Liver (tissue), 9 donors: ENCODE results near the gene DIPK1B. TPM values are rescaled to one million over a fixed set of nuclear protein-coding genes. Genes with fewer than 3 reads are reported as not detected.

Source experiments
- DNase-seq: peaks from one replicate; pipeline ENCODE4 v3.0.0-alpha.2; 2017; ENCODE audit warnings: low spot score
- H3K27ac ChIP-seq, 2 donors: one replicate each; pipeline ENCODE4 v1.7.0; 2013; ENCODE audit warnings: inconsistent platforms in 2 of 2, low read length in 2 of 2, control low read depth in 1 of 2, low read depth in 1 of 2, mild to moderate bottlenecking in 1 of 2
- H3K27me3 ChIP-seq, 4 donors: one replicate each; pipeline versions ENCODE4 v1.6.1 to v1.7.0; 2013; ENCODE audit warnings: low read length in 3 of 4, inconsistent platforms in 1 of 4, mild to moderate bottlenecking in 1 of 4, moderate library complexity in 1 of 4; ENCODE audit not compliant: control insufficient read depth in 4 of 4, insufficient read depth in 4 of 4
- H3K36me3 ChIP-seq, 4 donors: one replicate each; pipeline versions ENCODE4 v1.6.1 to v1.7.0; 2013; ENCODE audit warnings: low read length in 3 of 4, mild to moderate bottlenecking in 3 of 4, low read depth in 1 of 4, moderate library complexity in 1 of 4; ENCODE audit not compliant: control insufficient read depth in 4 of 4, insufficient read depth in 3 of 4
- H3K4me1 ChIP-seq, 4 donors: one replicate each; pipeline versions ENCODE4 v1.6.1 to v1.7.0; 2013; ENCODE audit warnings: low read length in 3 of 4, mild to moderate bottlenecking in 3 of 4, moderate library complexity in 1 of 4; ENCODE audit not compliant: control insufficient read depth in 4 of 4, insufficient read depth in 4 of 4
- H3K4me3 ChIP-seq, 3 donors: one replicate each; pipeline versions ENCODE4 v1.6.1 to v1.7.0; 2013; ENCODE audit warnings: low read length in 3 of 3, control low read depth in 1 of 3, low read depth in 1 of 3, mild to moderate bottlenecking in 1 of 3
- H3K9ac ChIP-seq, 2 donors: one replicate each; pipeline ENCODE4 v1.7.0; 2013; ENCODE audit warnings: low read length in 2 of 2, mild to moderate bottlenecking in 2 of 2, moderate library complexity in 2 of 2, control low read depth in 1 of 2, low read depth in 1 of 2
- H3K9me3 ChIP-seq, 4 donors: one replicate each; pipeline versions ENCODE4 v1.6.1 to v1.7.0; 2013; ENCODE audit warnings: low read length in 3 of 4; ENCODE audit not compliant: control insufficient read depth in 4 of 4
- EGR1 ChIP-seq, 2 donors: IDR thresholded peaks; 2 replicates each; pipeline ENCODE4 v1.6.1; 2016 to 2018; ENCODE audit warnings: antibody characterized with exemption in 2 of 2, low read depth in 2 of 2
- FOXA1 ChIP-seq: IDR thresholded peaks from 2 replicates; pipeline ENCODE4 v1.6.1; 2016; ENCODE audit warnings: antibody characterized with exemption
- FOXA2 ChIP-seq: IDR thresholded peaks from 2 replicates; pipeline ENCODE4 v1.6.1; 2016; ENCODE audit warnings: antibody characterized with exemption
- GABPA ChIP-seq, 2 donors: IDR thresholded peaks in 1 of 2; conservative IDR thresholded peaks in 1 of 2; 2 replicates each; pipeline ENCODE4 v1.6.1; 2016; ENCODE audit warnings: antibody characterized with exemption in 2 of 2, mild to moderate bottlenecking in 1 of 2, moderate library complexity in 1 of 2
- HNF4A ChIP-seq, 2 donors: conservative IDR thresholded peaks; 2 replicates each; pipeline ENCODE4 v1.6.1; 2016; ENCODE audit warnings: antibody characterized with exemption in 2 of 2, mild to moderate bottlenecking in 2 of 2
- HNF4G ChIP-seq: IDR thresholded peaks from 2 replicates; pipeline ENCODE4 v1.6.1; 2016; ENCODE audit warnings: antibody characterized with exemption
- JUND ChIP-seq, 2 donors: IDR thresholded peaks; 2 replicates each; pipeline ENCODE4 v1.6.1; 2016; ENCODE audit warnings: antibody characterized with exemption in 2 of 2
- NR2F2 ChIP-seq: IDR thresholded peaks from 2 replicates; pipeline ENCODE4 v1.6.1; 2016; ENCODE audit warnings: antibody characterized with exemption
- RAD21 ChIP-seq, 2 donors: IDR thresholded peaks; 2 replicates each; pipeline ENCODE4 v1.6.1; 2016; ENCODE audit warnings: antibody characterized with exemption in 2 of 2, mild to moderate bottlenecking in 2 of 2
- RXRA ChIP-seq, 2 donors: IDR thresholded peaks; 2 replicates each; pipeline ENCODE4 v1.6.1; 2017 to 2018; ENCODE audit warnings: antibody characterized with exemption in 2 of 2, mild to moderate bottlenecking in 1 of 2
- SP1 ChIP-seq: IDR thresholded peaks from 2 replicates; pipeline ENCODE4 v1.6.1; 2018; ENCODE audit warnings: antibody characterized with exemption, mild to moderate bottlenecking
- TAF1 ChIP-seq: conservative IDR thresholded peaks from 2 replicates; pipeline ENCODE4 v1.6.1; 2016; ENCODE audit warnings: antibody characterized with exemption, mild to moderate bottlenecking
- YY1 ChIP-seq: IDR thresholded peaks from 2 replicates; pipeline ENCODE4 v1.6.1; 2016; ENCODE audit warnings: antibody characterized with exemption, mild to moderate bottlenecking
- WGBS: extraction: QIAGEN DNeasy Blood & Tissue Kit; methylation state at CpG from one replicate; pipeline ENCODE4 v1.1.7; 2013; 5-methylcytosine and 5-hydroxymethylcytosine counted together
- polyA plus RNA-seq, 2 donors: library from polyadenylated mRNA; stranded (reverse) in 1 of 2; unstranded in 1 of 2; fragments of 200-250 nt in 1 of 2; fragments of >200 nt in 1 of 2; fragmentation: Nextera tagmentation in 1 of 2; extraction: Ambion mirVana in 1 of 2; gene quantifications; one replicate each; pipeline versions ENCODE4 v1.2.1 to v1.2.3, GENCODE V29; 2013 to 2015
- total RNA-seq, 2 donors: library from RNA; depleted of rRNA; stranded (reverse); fragments of >200 nt; gene quantifications; one replicate each; pipeline ENCODE4 v1.2.3, GENCODE V29; 2014
- TF ChIP-seq, protein P1 (sequence below): fragments of 150-350 bp; IDR thresholded peaks from 2 replicates; pipeline ENCODE4 v1.5.1; 2017; ENCODE audit warnings: improper control_type of control experiment, low read depth, low read length; ENCODE audit not compliant: missing input control
- TF ChIP-seq, protein P2 (sequence below): IDR thresholded peaks from 2 replicates; pipeline ENCODE4 v1.6.1; 2016; ENCODE audit warnings: antibody characterized with exemption, mild to moderate bottlenecking
- TF ChIP-seq, protein P3 (sequence below): IDR thresholded peaks from 2 replicates; pipeline ENCODE4 v1.6.1; 2016; ENCODE audit warnings: antibody characterized with exemption
- TF ChIP-seq, protein P4 (sequence below): IDR thresholded peaks from 2 replicates; pipeline ENCODE4 v1.6.1; 2016; ENCODE audit warnings: antibody characterized with exemption
- TF ChIP-seq, protein P5 (sequence below): IDR thresholded peaks from 2 replicates; pipeline ENCODE4 v1.6.1; 2016; ENCODE audit warnings: antibody characterized with exemption
- donor health status: healthy.
- donor health status: healthy.
- donor health status: healthy.
- donor health status: healthy.
- donor health status: healthy.

DIPK1B gene
- total RNA-seq (10 to 100 TPM in 1 of 2 donors, 1 to 10 TPM in 1; 6.4 to 19.7 TPM), polyA plus RNA-seq (1 to 10 TPM; 2.3 to 4.1 TPM)

DNA sequence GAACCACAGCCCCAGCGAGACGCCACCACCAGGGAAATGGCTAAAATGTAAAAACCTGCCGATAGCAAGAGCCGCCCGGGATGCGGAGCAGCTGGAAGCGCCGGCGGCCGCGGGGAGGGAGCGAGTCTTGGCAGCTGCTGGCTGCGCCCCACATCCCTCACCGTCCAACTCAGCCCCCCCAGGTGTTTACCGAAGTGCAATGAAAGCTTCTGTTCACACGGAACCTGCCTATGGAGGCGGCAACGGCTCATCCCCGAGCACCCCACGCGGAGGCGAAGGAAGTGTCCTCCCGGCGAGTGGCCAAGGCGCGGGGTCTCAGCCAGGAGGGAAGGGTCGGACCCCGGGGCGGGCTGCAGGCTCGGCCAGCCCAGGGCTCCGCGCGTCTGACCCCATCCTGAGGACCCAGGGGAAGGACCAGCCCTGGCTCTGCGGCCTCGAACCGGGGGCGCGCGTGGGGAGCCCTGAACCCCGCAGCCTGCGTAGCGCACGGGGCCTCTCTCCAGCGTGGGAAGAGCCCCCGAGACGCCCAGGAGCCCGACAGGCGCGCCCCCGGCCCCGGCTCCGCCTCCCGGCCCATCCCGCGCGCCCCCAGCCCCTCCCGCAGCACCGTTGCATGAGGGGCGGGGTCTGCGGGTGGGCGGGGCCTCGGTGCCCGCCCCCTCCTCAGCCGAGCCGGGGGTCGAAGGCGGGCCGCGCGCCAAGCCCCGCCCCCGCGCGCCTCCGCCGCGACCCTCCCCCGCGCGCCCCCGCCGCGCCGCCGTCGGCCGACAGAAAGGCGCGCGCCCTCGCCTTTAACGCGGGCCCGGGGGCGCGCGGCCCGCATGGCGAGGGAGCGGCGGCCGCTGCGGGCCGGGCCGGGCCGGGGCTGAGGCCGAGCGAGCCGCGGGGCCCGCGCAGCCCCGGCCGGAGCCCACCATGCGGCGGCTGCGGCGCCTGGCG, at the start of gene DIPK1B:
Gene DIPK1B, plus strand, starts transcription at position 822 of the 939 bp plus-strand sequence. Its CDS starts 94 bp downstream, at position 916.
- Histone ChIP-seq H3K9me3 (no peaks in the 10 kb centered on the region), H3K27ac (peak within 1 kb of the TSS; percentile 31 to 46), H3K4me1 (peaks cover 4 to 17% (median 13%) of the 10 kb centered on the region in 4 donors), H3K9ac (no peak within 1 kb of the TSS), H3K36me3 (no peaks in the 10 kb centered on the region), H3K4me3 (peak within 1 kb of the TSS in 2 of 3 donors; percentile 38 to 67), H3K27me3 (no peaks in the 10 kb centered on the region)
- 8% methylated on average over 119 of the region's 119 CpGs for WGBS
- no peak for TF ChIP-seq YY1
- no peak for TF ChIP-seq RAD21 (IDR thresholded peaks at IDR 0.05)
- TF ChIP-seq, protein P1, sequence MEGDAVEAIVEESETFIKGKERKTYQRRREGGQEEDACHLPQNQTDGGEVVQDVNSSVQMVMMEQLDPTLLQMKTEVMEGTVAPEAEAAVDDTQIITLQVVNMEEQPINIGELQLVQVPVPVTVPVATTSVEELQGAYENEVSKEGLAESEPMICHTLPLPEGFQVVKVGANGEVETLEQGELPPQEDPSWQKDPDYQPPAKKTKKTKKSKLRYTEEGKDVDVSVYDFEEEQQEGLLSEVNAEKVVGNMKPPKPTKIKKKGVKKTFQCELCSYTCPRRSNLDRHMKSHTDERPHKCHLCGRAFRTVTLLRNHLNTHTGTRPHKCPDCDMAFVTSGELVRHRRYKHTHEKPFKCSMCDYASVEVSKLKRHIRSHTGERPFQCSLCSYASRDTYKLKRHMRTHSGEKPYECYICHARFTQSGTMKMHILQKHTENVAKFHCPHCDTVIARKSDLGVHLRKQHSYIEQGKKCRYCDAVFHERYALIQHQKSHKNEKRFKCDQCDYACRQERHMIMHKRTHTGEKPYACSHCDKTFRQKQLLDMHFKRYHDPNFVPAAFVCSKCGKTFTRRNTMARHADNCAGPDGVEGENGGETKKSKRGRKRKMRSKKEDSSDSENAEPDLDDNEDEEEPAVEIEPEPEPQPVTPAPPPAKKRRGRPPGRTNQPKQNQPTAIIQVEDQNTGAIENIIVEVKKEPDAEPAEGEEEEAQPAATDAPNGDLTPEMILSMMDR = no peak
- TF ChIP-seq FOXA1 = no peak
- no peak for TF ChIP-seq NR2F2
- no peak for TF ChIP-seq GABPA (IDR thresholded peaks at IDR 0.05 in 1 of 2, conservative IDR thresholded peaks at IDR 0.05 in 1 of 2)
- no peak for DNase-seq

DNA sequence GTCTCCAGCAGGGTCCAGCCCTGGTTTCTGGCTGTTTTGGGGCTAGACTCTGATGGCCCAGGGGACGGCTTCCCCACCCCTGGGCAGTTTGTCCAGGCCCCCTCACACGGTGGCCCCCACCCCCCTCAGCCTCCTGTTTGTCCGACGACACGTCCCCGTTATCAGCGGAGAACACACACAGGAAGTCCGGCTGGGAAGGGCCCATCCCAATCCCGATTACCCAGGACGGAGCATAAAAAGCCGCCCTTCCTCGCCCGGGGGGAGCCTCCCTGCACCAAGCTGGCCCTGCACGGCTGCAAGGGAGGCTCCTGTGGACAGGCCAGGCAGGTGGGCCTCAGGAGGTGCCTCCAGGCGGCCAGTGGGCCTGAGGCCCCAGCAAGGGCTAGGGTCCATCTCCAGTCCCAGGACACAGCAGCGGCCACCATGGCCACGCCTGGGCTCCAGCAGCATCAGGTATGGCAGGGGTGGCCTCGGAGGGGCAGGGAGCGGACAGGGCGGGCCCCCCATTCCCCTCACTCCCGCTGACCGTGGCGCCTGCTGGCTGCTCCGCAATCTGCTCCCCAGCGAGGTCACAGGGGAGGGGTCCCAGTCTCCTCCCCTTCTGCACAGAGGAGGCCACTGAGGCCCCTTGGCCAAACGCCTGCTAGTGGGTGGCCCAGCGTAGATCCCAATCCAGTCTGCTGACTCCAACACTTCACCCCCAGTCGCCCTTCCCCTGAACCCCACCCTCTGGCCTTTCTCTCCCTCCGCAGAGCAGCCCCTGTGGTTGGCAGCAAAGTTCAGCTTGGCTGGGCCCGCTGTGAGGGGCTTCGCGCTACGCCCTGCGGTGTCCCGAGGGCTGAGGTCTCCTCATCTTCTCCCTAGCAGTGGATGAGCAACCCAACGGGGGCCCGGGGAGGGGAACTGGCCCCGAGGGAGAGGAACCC, 49.5 kb upstream of the DIPK1B start, which contains the start of gene EGFL7:
Gene EGFL7, plus strand, starts transcription at position 261 of the 926 bp plus-strand sequence. CDS start 5,367 bp downstream, outside the sequence.
- H3K27ac ChIP-seq = peak within 1 kb of the TSS; percentile 68 to 78

More for the DNA sequence above, 49.5 kb upstream of the DIPK1B start, which contains the start of gene EGFL7:
- peak within 1 kb of the TSS; percentile 1 to 28 for H3K9ac ChIP-seq
- DNase-seq = no peak
- H3K4me3 ChIP-seq = peak within 1 kb of the TSS; percentile 41 to 66 (median 58)
- H3K27me3 ChIP-seq = no peaks in the 10 kb centered on the region
- no peaks in the 10 kb centered on the region for H3K9me3 ChIP-seq
- no peaks in the 10 kb centered on the region for H3K36me3 ChIP-seq
- no peak for TF ChIP-seq JUND (IDR thresholded peaks at IDR 0.05)
- no peak for TF ChIP-seq HNF4A (conservative IDR thresholded peaks at IDR 0.05)
- TF ChIP-seq GABPA (IDR thresholded peaks at IDR 0.05 in 1 of 2, conservative IDR thresholded peaks at IDR 0.05 in 1 of 2) = no peak
- TF ChIP-seq SP1 = peak; percentile 36
- TF ChIP-seq, protein P2, sequence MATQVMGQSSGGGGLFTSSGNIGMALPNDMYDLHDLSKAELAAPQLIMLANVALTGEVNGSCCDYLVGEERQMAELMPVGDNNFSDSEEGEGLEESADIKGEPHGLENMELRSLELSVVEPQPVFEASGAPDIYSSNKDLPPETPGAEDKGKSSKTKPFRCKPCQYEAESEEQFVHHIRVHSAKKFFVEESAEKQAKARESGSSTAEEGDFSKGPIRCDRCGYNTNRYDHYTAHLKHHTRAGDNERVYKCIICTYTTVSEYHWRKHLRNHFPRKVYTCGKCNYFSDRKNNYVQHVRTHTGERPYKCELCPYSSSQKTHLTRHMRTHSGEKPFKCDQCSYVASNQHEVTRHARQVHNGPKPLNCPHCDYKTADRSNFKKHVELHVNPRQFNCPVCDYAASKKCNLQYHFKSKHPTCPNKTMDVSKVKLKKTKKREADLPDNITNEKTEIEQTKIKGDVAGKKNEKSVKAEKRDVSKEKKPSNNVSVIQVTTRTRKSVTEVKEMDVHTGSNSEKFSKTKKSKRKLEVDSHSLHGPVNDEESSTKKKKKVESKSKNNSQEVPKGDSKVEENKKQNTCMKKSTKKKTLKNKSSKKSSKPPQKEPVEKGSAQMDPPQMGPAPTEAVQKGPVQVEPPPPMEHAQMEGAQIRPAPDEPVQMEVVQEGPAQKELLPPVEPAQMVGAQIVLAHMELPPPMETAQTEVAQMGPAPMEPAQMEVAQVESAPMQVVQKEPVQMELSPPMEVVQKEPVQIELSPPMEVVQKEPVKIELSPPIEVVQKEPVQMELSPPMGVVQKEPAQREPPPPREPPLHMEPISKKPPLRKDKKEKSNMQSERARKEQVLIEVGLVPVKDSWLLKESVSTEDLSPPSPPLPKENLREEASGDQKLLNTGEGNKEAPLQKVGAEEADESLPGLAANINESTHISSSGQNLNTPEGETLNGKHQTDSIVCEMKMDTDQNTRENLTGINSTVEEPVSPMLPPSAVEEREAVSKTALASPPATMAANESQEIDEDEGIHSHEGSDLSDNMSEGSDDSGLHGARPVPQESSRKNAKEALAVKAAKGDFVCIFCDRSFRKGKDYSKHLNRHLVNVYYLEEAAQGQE = peak; percentile 19
- TF ChIP-seq, protein P1 = no peak
- no peak for TF ChIP-seq RXRA (IDR thresholded peaks at IDR 0.05)
- TF ChIP-seq TAF1 = peak; percentile 54
- TF ChIP-seq HNF4G = no peak
- TF ChIP-seq NR2F2 = peak; percentile 72
- TF ChIP-seq, protein P3, sequence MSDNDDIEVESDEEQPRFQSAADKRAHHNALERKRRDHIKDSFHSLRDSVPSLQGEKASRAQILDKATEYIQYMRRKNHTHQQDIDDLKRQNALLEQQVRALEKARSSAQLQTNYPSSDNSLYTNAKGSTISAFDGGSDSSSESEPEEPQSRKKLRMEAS = no peak
- TF ChIP-seq YY1 = no peak
- TF ChIP-seq FOXA1 = no peak
- peak in 1 of 2 donors; percentile 3 for TF ChIP-seq RAD21 (IDR thresholded peaks at IDR 0.05)
- no peak for TF ChIP-seq FOXA2
- no peak for TF ChIP-seq EGR1 (IDR thresholded peaks at IDR 0.05; ENCODE audit: low read depth in 2 of 2)
- TF ChIP-seq, protein P4, sequence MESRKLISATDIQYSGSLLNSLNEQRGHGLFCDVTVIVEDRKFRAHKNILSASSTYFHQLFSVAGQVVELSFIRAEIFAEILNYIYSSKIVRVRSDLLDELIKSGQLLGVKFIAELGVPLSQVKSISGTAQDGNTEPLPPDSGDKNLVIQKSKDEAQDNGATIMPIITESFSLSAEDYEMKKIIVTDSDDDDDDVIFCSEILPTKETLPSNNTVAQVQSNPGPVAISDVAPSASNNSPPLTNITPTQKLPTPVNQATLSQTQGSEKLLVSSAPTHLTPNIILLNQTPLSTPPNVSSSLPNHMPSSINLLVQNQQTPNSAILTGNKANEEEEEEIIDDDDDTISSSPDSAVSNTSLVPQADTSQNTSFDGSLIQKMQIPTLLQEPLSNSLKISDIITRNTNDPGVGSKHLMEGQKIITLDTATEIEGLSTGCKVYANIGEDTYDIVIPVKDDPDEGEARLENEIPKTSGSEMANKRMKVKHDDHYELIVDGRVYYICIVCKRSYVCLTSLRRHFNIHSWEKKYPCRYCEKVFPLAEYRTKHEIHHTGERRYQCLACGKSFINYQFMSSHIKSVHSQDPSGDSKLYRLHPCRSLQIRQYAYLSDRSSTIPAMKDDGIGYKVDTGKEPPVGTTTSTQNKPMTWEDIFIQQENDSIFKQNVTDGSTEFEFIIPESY = no peak
- TF ChIP-seq, protein P5, sequence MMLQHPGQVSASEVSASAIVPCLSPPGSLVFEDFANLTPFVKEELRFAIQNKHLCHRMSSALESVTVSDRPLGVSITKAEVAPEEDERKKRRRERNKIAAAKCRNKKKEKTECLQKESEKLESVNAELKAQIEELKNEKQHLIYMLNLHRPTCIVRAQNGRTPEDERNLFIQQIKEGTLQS = no peak
- peaks cover 0 to 12% (median 5%) of the 10 kb centered on the region in 4 donors for H3K4me1 ChIP-seq
- 65% methylated on average over 38 of the region's 38 CpGs for WGBS
